GM23338 (cell line): ENCODE results near the gene COL26A1. TPM values are rescaled to one million over a fixed set of nuclear protein-coding genes. Genes with fewer than 3 reads are reported as not detected.

Experiments used
- ATAC-seq: fragments of 200-7000 bp; cut with Tn5 transposase; 3 replicates; pipeline ENCODE4 v1.9.1; 2020
- DNase-seq: peaks from one replicate; pipeline ENCODE4 v3.0.0-alpha.2; 2015; ENCODE audit warnings: low spot score
- H2AFZ ChIP-seq: fragments of 200-600 bp; sonication (generic); 2 replicates; pipeline ENCODE4 v1.8.0; 2016; ENCODE audit warnings: antibody characterized with exemption, mild to moderate bottlenecking, moderate library complexity
- H3F3A ChIP-seq: fragments of 200-600 bp; sonication (generic); replicated peaks from 2 replicates; pipeline ENCODE4 v1.8.0; 2017; ENCODE audit warnings: antibody characterized with exemption, mixed run types, low read depth
- H3K27ac ChIP-seq: fragments of 200-600 bp; sonication (generic); 2 replicates; pipeline ENCODE4 v1.6.1; 2016; ENCODE audit warnings: low read depth
- H3K27me3 ChIP-seq: fragments of 200-600 bp; sonication (generic); 2 replicates; pipeline ENCODE4 v1.8.0; 2016; ENCODE audit warnings: mild to moderate bottlenecking, mixed run types, moderate library complexity; ENCODE audit not compliant: insufficient read depth
- H3K36me3 ChIP-seq: fragments of 200-600 bp; sonication (generic); 2 replicates; pipeline ENCODE4 v1.8.0; 2016; ENCODE audit warnings: mild to moderate bottlenecking; ENCODE audit not compliant: insufficient read depth
- H3K4me1 ChIP-seq: fragments of 200-600 bp; sonication (generic); 2 replicates; pipeline ENCODE4 v1.8.0; 2016; ENCODE audit warnings: mild to moderate bottlenecking, moderate library complexity; ENCODE audit not compliant: insufficient read depth
- H3K4me2 ChIP-seq: fragments of 200-600 bp; sonication (generic); 2 replicates; pipeline ENCODE4 v1.7.1; 2017; ENCODE audit warnings: mixed run types
- H3K4me3 ChIP-seq: fragments of 200-600 bp; sonication (generic); 2 replicates; pipeline ENCODE4 v1.6.1; 2016; ENCODE audit warnings: mixed run types
- H3K79me2 ChIP-seq: fragments of 200-600 bp; sonication (generic); replicated peaks from 2 replicates; pipeline ENCODE4 v1.8.0; 2017; ENCODE audit warnings: mild to moderate bottlenecking; ENCODE audit not compliant: insufficient read depth
- H3K9me2 ChIP-seq: fragments of 200-600 bp; sonication (generic); 2 replicates; pipeline ENCODE4 v1.8.0; 2017; ENCODE audit not compliant: insufficient read depth
- H4K20me1 ChIP-seq: fragments of 200-600 bp; sonication (generic); replicated peaks from 2 replicates; pipeline ENCODE4 v1.8.0; 2017; ENCODE audit warnings: mild to moderate bottlenecking; ENCODE audit not compliant: insufficient read depth
- H3K27ac Mint-ChIP-seq: 2 replicates; pipeline ENCODE4 v1.8.0; 2020; ENCODE audit warnings: inconsistent platforms, mild to moderate bottlenecking, moderate library complexity, mixed read lengths
- H3K27me3 Mint-ChIP-seq: 3 replicates; pipeline ENCODE4 v1.8.0; 2022; ENCODE audit warnings: low read depth, mild to moderate bottlenecking, moderate library complexity, mixed read lengths, inconsistent platforms; ENCODE audit not compliant: insufficient read depth, poor library complexity
- H3K36me3 Mint-ChIP-seq: 3 replicates; pipeline ENCODE4 v1.8.0; 2021; ENCODE audit warnings: low read depth, mild to moderate bottlenecking, inconsistent platforms, moderate library complexity, mixed read lengths
- H3K4me1 Mint-ChIP-seq: 3 replicates; pipeline ENCODE4 v1.8.0; 2020; ENCODE audit warnings: mild to moderate bottlenecking, inconsistent platforms, mixed read lengths
- H3K4me3 Mint-ChIP-seq: 3 replicates; pipeline ENCODE4 v1.8.0; 2021; ENCODE audit warnings: moderate library complexity, mild to moderate bottlenecking, inconsistent platforms, mixed read lengths
- H3K9me3 Mint-ChIP-seq: 3 replicates; pipeline ENCODE4 v1.8.0; 2020; ENCODE audit warnings: moderate library complexity, mild to moderate bottlenecking, inconsistent platforms, mixed read lengths
- CREB1 ChIP-seq: fragments of 250-450 bp; sonication (Bioruptor Pico); IDR thresholded peaks from 2 replicates; pipeline ENCODE4 v1.5.0; 2020; ENCODE audit warnings: low read depth, mild to moderate bottlenecking, moderate library complexity
- EZH2 ChIP-seq: fragments of 200-600 bp; sonication (generic); IDR thresholded peaks from one replicate; pipeline ENCODE4 v1.8.0; 2017; ENCODE audit warnings: antibody characterized with exemption, mild to moderate bottlenecking, low read depth; ENCODE audit not compliant: unreplicated experiment
- EZH2phosphoT487 ChIP-seq: fragments of 200-600 bp; sonication (generic); IDR thresholded peaks from one replicate; pipeline ENCODE4 v1.8.1; 2018; ENCODE audit warnings: antibody characterized with exemption; ENCODE audit not compliant: unreplicated experiment
- JUNB ChIP-seq: IDR thresholded peaks from one replicate; pipeline ENCODE4 v1.6.1; 2016; ENCODE audit warnings: antibody characterized with exemption; ENCODE audit not compliant: unreplicated experiment
- NANOG ChIP-seq: IDR thresholded peaks from 2 replicates; pipeline ENCODE4 v1.6.1; 2016; ENCODE audit warnings: antibody characterized with exemption, borderline replicate concordance
- POLR2AphosphoS5 ChIP-seq: IDR thresholded peaks from 2 replicates; pipeline ENCODE4 v1.6.1; 2016; ENCODE audit warnings: antibody characterized with exemption, low read depth
- STAT1 ChIP-seq: IDR thresholded peaks from one replicate; pipeline ENCODE4 v1.6.1; 2016; ENCODE audit warnings: antibody characterized with exemption; ENCODE audit not compliant: unreplicated experiment
- ZNF114 ChIP-seq: fragments of 250-450 bp; sonication (Bioruptor Pico); IDR thresholded peaks from 2 replicates; pipeline ENCODE4 v1.5.0; 2020; ENCODE audit warnings: mild to moderate bottlenecking, moderate library complexity
- ZNF331 ChIP-seq: fragments of 250-450 bp; sonication (Bioruptor Pico); IDR thresholded peaks from 2 replicates; pipeline ENCODE4 v1.5.0; 2020; ENCODE audit warnings: low read depth, mild to moderate bottlenecking, moderate library complexity
- polyA plus RNA-seq: library from polyadenylated mRNA; unstranded; fragments of >200 nt; fragmentation: Nextera tagmentation; extraction: Ambion mirVana; gene quantifications from 2 replicates; pipeline ENCODE4 v1.2.1, GENCODE V29; 2016
- total RNA-seq: library from RNA; depleted of rRNA; stranded (reverse); fragments of >200 nt; shearing (Covaris generic); gene quantifications from 2 replicates; pipeline ENCODE4 v1.2.3, GENCODE V29; 2014
- TF ChIP-seq, protein P1 (sequence below), 2 experiments: fragments of 200-600 bp in 1 of 2; sonication (generic) in 1 of 2; conservative IDR thresholded peaks; 2 replicates each; pipeline versions ENCODE4 v1.5.1 to v1.6.1; 2016 to 2017; ENCODE audit warnings: antibody characterized with exemption in 2 of 2, low read depth in 2 of 2, mild to moderate bottlenecking in 2 of 2, moderate library complexity in 1 of 2
- TF ChIP-seq, protein P2 (sequence below): IDR thresholded peaks from 2 replicates; pipeline ENCODE4 v1.6.1; 2016; ENCODE audit warnings: antibody characterized with exemption
- TF ChIP-seq, protein P3 (sequence below): IDR thresholded peaks from one replicate; pipeline ENCODE4 v1.6.1; 2018; ENCODE audit warnings: antibody characterized with exemption; ENCODE audit not compliant: unreplicated experiment

Gene COL26A1
- total and polyA plus RNA-seq, 2 experiments from 2014 or later, result 17.8 to 55.0 TPM

DNA sequence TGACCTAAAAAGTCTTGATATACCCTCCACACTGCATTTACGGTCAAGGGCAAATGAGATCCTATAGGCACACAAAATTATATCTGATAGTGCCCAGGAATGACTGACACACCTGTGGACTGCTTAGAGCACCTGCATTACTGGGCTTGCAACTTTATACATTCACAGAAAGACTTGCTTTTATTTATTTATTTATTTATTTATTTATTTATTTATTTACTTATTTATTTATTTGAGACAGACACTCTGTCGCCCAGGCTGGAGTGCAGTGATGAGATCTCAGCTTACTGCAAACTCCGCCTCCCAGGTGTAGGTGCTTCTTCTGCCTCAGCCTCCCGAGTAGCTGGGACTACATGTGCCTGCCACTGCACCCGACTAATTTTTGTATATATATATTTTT, 34.5 kb upstream of the COL26A1 start:
- no peaks in the 10 kb centered on the region for H3K9me2 ChIP-seq
- no peak overlapping the region for H3K4me3 ChIP-seq
- no peaks in the 10 kb centered on the region for H3K27me3 ChIP-seq
- ATAC-seq (no peak), DNase-seq (no peak)
- no peak overlapping the region for H3K4me2 ChIP-seq
- no peaks in the 10 kb centered on the region for H3K36me3 ChIP-seq
- Mint-ChIP-seq H3K4me1 (0 out of 3 replicates have a peak, but pooled peaks cover 3% of the 10 kb centered on the region), H3K9me3 (no peaks in the 10 kb centered on the region), H3K36me3 (no peaks in the 10 kb centered on the region), H3K4me3 (no peak overlapping the region), H3K27me3 (peaks cover 8% of the 10 kb centered on the region), H3K27ac (no peak overlapping the region)
- TF ChIP-seq NANOG, result no peak
- no peaks in the 10 kb centered on the region for H4K20me1 ChIP-seq
- H3F3A ChIP-seq, result no peaks in the 10 kb centered on the region
- H3K79me2 ChIP-seq, result no peaks in the 10 kb centered on the region
- H3K4me1 ChIP-seq, result no peaks in the 10 kb centered on the region
- no peak overlapping the region for H2AFZ ChIP-seq
- H3K27ac ChIP-seq, result no peak overlapping the region

DNA sequence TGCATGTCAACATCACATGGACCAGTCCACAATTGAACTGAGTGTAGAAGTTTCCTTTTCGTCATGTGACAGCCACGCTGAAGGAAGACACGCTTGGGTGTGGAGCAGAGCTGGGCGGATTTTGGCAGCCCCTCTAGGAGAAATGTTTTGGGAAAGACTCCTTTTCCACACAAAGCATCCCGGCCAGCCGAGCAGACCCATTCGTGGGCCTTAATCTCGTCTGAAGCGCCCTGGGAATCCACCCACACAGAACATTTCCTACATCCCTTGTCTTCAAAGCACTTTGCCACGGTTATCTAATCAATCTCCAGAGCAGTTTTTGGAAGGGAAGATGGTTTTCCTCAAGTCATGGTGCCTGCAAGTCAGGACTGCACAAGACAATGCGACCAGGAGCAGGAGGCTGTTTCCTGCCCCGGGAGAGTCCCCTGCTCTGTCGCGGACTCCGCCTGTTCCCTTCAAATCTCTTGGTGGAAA, 32.6 kb upstream of the COL26A1 start:
- Histone ChIP-seq H4K20me1 (no peaks in the 10 kb centered on the region), H3K27me3 (no peaks in the 10 kb centered on the region), H3K4me3 (no peak overlapping the region), H3K4me1 (no peaks in the 10 kb centered on the region), H3F3A (no peaks in the 10 kb centered on the region), H3K79me2 (no peaks in the 10 kb centered on the region), H2AFZ (peak overlapping the region; percentile 86; the same call in 1 of the 2 replicates), H3K9me2 (no peaks in the 10 kb centered on the region), H3K4me2 (no peak overlapping the region), H3K27ac (no peak overlapping the region), H3K36me3 (no peaks in the 10 kb centered on the region)
- Mint-ChIP-seq H3K4me3 (no peak overlapping the region), H3K4me1 (0 out of 3 replicates have a peak, but pooled peaks cover 3% of the 10 kb centered on the region), H3K9me3 (no peaks in the 10 kb centered on the region), H3K27me3 (peaks cover 5% of the 10 kb centered on the region), H3K27ac (no peak overlapping the region), H3K36me3 (no peaks in the 10 kb centered on the region)
- TF ChIP-seq NANOG, result no peak
- TF ChIP-seq ZNF331 (CRISPR knock-in tag), result no peak
- no peak for TF ChIP-seq CREB1 (CRISPR knock-in tag)
- TF ChIP-seq POLR2AphosphoS5, result no peak
- TF ChIP-seq ZNF114, result no peak
- TF ChIP-seq EZH2, result no peak
- TF ChIP-seq, protein P1, sequence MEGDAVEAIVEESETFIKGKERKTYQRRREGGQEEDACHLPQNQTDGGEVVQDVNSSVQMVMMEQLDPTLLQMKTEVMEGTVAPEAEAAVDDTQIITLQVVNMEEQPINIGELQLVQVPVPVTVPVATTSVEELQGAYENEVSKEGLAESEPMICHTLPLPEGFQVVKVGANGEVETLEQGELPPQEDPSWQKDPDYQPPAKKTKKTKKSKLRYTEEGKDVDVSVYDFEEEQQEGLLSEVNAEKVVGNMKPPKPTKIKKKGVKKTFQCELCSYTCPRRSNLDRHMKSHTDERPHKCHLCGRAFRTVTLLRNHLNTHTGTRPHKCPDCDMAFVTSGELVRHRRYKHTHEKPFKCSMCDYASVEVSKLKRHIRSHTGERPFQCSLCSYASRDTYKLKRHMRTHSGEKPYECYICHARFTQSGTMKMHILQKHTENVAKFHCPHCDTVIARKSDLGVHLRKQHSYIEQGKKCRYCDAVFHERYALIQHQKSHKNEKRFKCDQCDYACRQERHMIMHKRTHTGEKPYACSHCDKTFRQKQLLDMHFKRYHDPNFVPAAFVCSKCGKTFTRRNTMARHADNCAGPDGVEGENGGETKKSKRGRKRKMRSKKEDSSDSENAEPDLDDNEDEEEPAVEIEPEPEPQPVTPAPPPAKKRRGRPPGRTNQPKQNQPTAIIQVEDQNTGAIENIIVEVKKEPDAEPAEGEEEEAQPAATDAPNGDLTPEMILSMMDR (conservative IDR thresholded peaks at IDR 0.05; ENCODE audit: low read depth in 2 of 2), result no peak
- DNase-seq (no peak), ATAC-seq (no peak; the same call in 2 of the 3 replicates)

DNA sequence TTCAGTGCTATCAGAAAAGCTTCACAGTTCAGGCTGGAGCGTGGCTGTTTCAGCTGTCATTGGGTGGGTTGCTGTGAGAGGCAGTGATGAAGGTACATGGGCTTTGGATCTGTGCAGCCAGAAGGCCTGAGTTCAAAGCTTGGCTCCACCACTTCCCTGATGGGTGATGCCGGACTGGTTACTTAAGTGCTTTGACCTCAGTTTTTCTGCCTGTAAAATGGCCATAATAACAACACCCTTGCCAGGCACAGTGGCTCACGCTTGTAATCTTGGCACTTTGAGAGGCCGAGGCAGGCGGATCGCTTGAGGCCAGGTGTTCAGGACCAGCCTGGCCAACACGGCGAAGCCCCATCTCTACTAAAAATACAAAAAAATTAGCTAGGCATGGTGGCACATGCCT, 30.6 kb upstream of the COL26A1 start:
- H2AFZ ChIP-seq, result no peak overlapping the region
- Mint-ChIP-seq H3K36me3 (no peaks in the 10 kb centered on the region), H3K27me3 (peaks cover 5% of the 10 kb centered on the region), H3K4me1 (0 out of 3 replicates have a peak, but pooled peaks cover 3% of the 10 kb centered on the region), H3K9me3 (no peaks in the 10 kb centered on the region), H3K4me3 (no peak overlapping the region), H3K27ac (no peak overlapping the region)
- H3K36me3 ChIP-seq, result no peaks in the 10 kb centered on the region
- no peak overlapping the region for H3K4me2 ChIP-seq
- ATAC-seq (no peak), DNase-seq (no peak)
- no peaks in the 10 kb centered on the region for H4K20me1 ChIP-seq
- H3F3A ChIP-seq, result no peaks in the 10 kb centered on the region
- no peaks in the 10 kb centered on the region for H3K27me3 ChIP-seq
- no peak overlapping the region for H3K4me3 ChIP-seq
- no peaks in the 10 kb centered on the region for H3K79me2 ChIP-seq
- H3K9me2 ChIP-seq, result no peaks in the 10 kb centered on the region
- H3K4me1 ChIP-seq, result no peaks in the 10 kb centered on the region
- H3K27ac ChIP-seq, result no peak overlapping the region
- TF ChIP-seq POLR2AphosphoS5, result no peak
- no peak for TF ChIP-seq STAT1
- no peak for TF ChIP-seq EZH2phosphoT487
- no peak for TF ChIP-seq NANOG
- TF ChIP-seq, protein P2, sequence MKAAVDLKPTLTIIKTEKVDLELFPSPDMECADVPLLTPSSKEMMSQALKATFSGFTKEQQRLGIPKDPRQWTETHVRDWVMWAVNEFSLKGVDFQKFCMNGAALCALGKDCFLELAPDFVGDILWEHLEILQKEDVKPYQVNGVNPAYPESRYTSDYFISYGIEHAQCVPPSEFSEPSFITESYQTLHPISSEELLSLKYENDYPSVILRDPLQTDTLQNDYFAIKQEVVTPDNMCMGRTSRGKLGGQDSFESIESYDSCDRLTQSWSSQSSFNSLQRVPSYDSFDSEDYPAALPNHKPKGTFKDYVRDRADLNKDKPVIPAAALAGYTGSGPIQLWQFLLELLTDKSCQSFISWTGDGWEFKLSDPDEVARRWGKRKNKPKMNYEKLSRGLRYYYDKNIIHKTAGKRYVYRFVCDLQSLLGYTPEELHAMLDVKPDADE, result no peak
- TF ChIP-seq, protein P3, sequence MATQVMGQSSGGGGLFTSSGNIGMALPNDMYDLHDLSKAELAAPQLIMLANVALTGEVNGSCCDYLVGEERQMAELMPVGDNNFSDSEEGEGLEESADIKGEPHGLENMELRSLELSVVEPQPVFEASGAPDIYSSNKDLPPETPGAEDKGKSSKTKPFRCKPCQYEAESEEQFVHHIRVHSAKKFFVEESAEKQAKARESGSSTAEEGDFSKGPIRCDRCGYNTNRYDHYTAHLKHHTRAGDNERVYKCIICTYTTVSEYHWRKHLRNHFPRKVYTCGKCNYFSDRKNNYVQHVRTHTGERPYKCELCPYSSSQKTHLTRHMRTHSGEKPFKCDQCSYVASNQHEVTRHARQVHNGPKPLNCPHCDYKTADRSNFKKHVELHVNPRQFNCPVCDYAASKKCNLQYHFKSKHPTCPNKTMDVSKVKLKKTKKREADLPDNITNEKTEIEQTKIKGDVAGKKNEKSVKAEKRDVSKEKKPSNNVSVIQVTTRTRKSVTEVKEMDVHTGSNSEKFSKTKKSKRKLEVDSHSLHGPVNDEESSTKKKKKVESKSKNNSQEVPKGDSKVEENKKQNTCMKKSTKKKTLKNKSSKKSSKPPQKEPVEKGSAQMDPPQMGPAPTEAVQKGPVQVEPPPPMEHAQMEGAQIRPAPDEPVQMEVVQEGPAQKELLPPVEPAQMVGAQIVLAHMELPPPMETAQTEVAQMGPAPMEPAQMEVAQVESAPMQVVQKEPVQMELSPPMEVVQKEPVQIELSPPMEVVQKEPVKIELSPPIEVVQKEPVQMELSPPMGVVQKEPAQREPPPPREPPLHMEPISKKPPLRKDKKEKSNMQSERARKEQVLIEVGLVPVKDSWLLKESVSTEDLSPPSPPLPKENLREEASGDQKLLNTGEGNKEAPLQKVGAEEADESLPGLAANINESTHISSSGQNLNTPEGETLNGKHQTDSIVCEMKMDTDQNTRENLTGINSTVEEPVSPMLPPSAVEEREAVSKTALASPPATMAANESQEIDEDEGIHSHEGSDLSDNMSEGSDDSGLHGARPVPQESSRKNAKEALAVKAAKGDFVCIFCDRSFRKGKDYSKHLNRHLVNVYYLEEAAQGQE, result no peak
- no peak for TF ChIP-seq JUNB
